Measurements from ENCODE around the gene FBXO34.

The FBXO34 gene

GRCh38 chr14:55388160-55388559 is 116.9 kb downstream of the FBXO34 start:
- no peak for DNase-seq (ENCODE audit: low read depth, low spot score)

GRCh38 chr14:55389330-55389729 is 118.1 kb downstream of the FBXO34 start:
- DNase-seq (ENCODE audit: low read depth, low spot score), result no peak
- no peaks in the 10 kb centered on the region for H3K27me3 ChIP-seq (ENCODE audit: insufficient read depth, insufficient read length)
- H3K36me3 ChIP-seq (ENCODE audit: insufficient read depth, insufficient read length, low read length), result peaks cover 28% of the 10 kb centered on the region
- H3K9ac ChIP-seq (ENCODE audit: insufficient read length, low read depth), result no peak overlapping the region
- H3K9me3 ChIP-seq (ENCODE audit: insufficient read depth, low read length), result no peaks in the 10 kb centered on the region
- no peaks in the 10 kb centered on the region for H3K4me1 ChIP-seq (ENCODE audit: insufficient read depth, insufficient read length)
- no peak overlapping the region for H3K4me3 ChIP-seq (ENCODE audit: insufficient read length, low read depth)
- TF ChIP-seq YY1 (IDR thresholded peaks at IDR 0.05; ENCODE audit: insufficient read depth, insufficient read length), result no peak
- no peak for TF ChIP-seq ZNF274 (IDR thresholded peaks at IDR 0.05; ENCODE audit: low read depth, low read length)
- no peak for TF ChIP-seq SUZ12 (IDR thresholded peaks at IDR 0.05; ENCODE audit: extremely low read depth, insufficient read depth, insufficient read length)

More at GRCh38 chr14:55388160-55388559, 116.9 kb downstream of the FBXO34 start:
- Histone ChIP-seq H3K9ac (ENCODE audit: insufficient read length, low read depth) (no peak overlapping the region), H3K4me1 (ENCODE audit: insufficient read depth, insufficient read length) (no peaks in the 10 kb centered on the region), H3K9me3 (ENCODE audit: insufficient read depth, low read length) (no peaks in the 10 kb centered on the region), H3K36me3 (ENCODE audit: insufficient read depth, insufficient read length, low read length) (peaks cover 33% of the 10 kb centered on the region), H3K4me3 (ENCODE audit: insufficient read length, low read depth) (no peak overlapping the region), H3K27me3 (ENCODE audit: insufficient read depth, insufficient read length) (no peaks in the 10 kb centered on the region)
- TF ChIP-seq ZNF274 (IDR thresholded peaks at IDR 0.05; ENCODE audit: low read depth, low read length), result no peak
- no peak for TF ChIP-seq YY1 (IDR thresholded peaks at IDR 0.05; ENCODE audit: insufficient read depth, insufficient read length)
- TF ChIP-seq SUZ12 (IDR thresholded peaks at IDR 0.05; ENCODE audit: extremely low read depth, insufficient read depth, insufficient read length), result no peak

- Histone ChIP-seq H3K9me3 (ENCODE audit: insufficient read depth, low read length) (no peaks in the 10 kb centered on the region), H3K36me3 (ENCODE audit: insufficient read depth, insufficient read length, low read length) (no peaks in the 10 kb centered on the region), H3K4me3 (ENCODE audit: insufficient read length, low read depth) (no peak overlapping the region), H3K27me3 (ENCODE audit: insufficient read depth, insufficient read length) (no peaks in the 10 kb centered on the region), H3K4me1 (ENCODE audit: insufficient read depth, insufficient read length) (no peaks in the 10 kb centered on the region), H3K9ac (ENCODE audit: insufficient read length, low read depth) (no peak overlapping the region)
- no peak for DNase-seq (ENCODE audit: low read depth, low spot score)
- TF ChIP-seq SUZ12 (IDR thresholded peaks at IDR 0.05; ENCODE audit: extremely low read depth, insufficient read depth, insufficient read length) (no peak), YY1 (IDR thresholded peaks at IDR 0.05; ENCODE audit: insufficient read depth, insufficient read length) (no peak), ZNF274 (IDR thresholded peaks at IDR 0.05; ENCODE audit: low read depth, low read length) (no peak)
Measured at GRCh38 chr14:55398679-55399078, 127.5 kb downstream of the FBXO34 start.

- Histone ChIP-seq H3K4me1 (ENCODE audit: insufficient read depth, insufficient read length) (no peaks in the 10 kb centered on the region), H3K36me3 (ENCODE audit: insufficient read depth, insufficient read length, low read length) (no peaks in the 10 kb centered on the region), H3K9me3 (ENCODE audit: insufficient read depth, low read length) (no peaks in the 10 kb centered on the region), H3K27me3 (ENCODE audit: insufficient read depth, insufficient read length) (no peaks in the 10 kb centered on the region), H3K9ac (ENCODE audit: insufficient read length, low read depth) (no peak overlapping the region), H3K4me3 (ENCODE audit: insufficient read length, low read depth) (no peak overlapping the region)
- no peak for DNase-seq (ENCODE audit: low read depth, low spot score)
- TF ChIP-seq SUZ12 (IDR thresholded peaks at IDR 0.05; ENCODE audit: extremely low read depth, insufficient read depth, insufficient read length), result no peak
- no peak for TF ChIP-seq YY1 (IDR thresholded peaks at IDR 0.05; ENCODE audit: insufficient read depth, insufficient read length)
- TF ChIP-seq ZNF274 (IDR thresholded peaks at IDR 0.05; ENCODE audit: low read depth, low read length), result no peak
Measured at GRCh38 chr14:55399183-55399582, 128.0 kb downstream of the FBXO34 start.

GRCh38 chr14:55399852-55400251 is 128.6 kb downstream of the FBXO34 start:
- no peak for DNase-seq (ENCODE audit: low read depth, low spot score)

GRCh38 chr14:55401751-55402150 is 130.5 kb downstream of the FBXO34 start:
- no peaks in the 10 kb centered on the region for H3K9me3 ChIP-seq (ENCODE audit: insufficient read depth, low read length)
- no peaks in the 10 kb centered on the region for H3K27me3 ChIP-seq (ENCODE audit: insufficient read depth, insufficient read length)
- no peak for DNase-seq (ENCODE audit: low read depth, low spot score)
- no peak overlapping the region for H3K9ac ChIP-seq (ENCODE audit: insufficient read length, low read depth)
- no peak for TF ChIP-seq YY1 (IDR thresholded peaks at IDR 0.05; ENCODE audit: insufficient read depth, insufficient read length)
- H3K4me1 ChIP-seq (ENCODE audit: insufficient read depth, insufficient read length), result no peaks in the 10 kb centered on the region
- H3K4me3 ChIP-seq (ENCODE audit: insufficient read length, low read depth), result no peak overlapping the region
- H3K36me3 ChIP-seq (ENCODE audit: insufficient read depth, insufficient read length, low read length), result no peaks in the 10 kb centered on the region

More at GRCh38 chr14:55399852-55400251, 128.6 kb downstream of the FBXO34 start:
- H3K9me3 ChIP-seq (ENCODE audit: insufficient read depth, low read length), result no peaks in the 10 kb centered on the region
- H3K4me3 ChIP-seq (ENCODE audit: insufficient read length, low read depth), result no peak overlapping the region
- H3K27me3 ChIP-seq (ENCODE audit: insufficient read depth, insufficient read length), result no peaks in the 10 kb centered on the region
- TF ChIP-seq ZNF274 (IDR thresholded peaks at IDR 0.05; ENCODE audit: low read depth, low read length), result no peak
- TF ChIP-seq SUZ12 (IDR thresholded peaks at IDR 0.05; ENCODE audit: extremely low read depth, insufficient read depth, insufficient read length), result no peak
- TF ChIP-seq YY1 (IDR thresholded peaks at IDR 0.05; ENCODE audit: insufficient read depth, insufficient read length), result no peak
- no peaks in the 10 kb centered on the region for H3K36me3 ChIP-seq (ENCODE audit: insufficient read depth, insufficient read length, low read length)
- H3K9ac ChIP-seq (ENCODE audit: insufficient read length, low read depth), result no peak overlapping the region
- no peaks in the 10 kb centered on the region for H3K4me1 ChIP-seq (ENCODE audit: insufficient read depth, insufficient read length)

Measured in NT2/D1 (cell line).